HG02588 (cell line): ENCODE measurements around the gene SETDB1.

ENCODE experiments used
- ATAC-seq: cut with Tn5 transposase; IDR thresholded peaks from one replicate; pipeline ENCODE4 v1.9.1; 2021; ENCODE audit warnings: mild to moderate bottlenecking, moderate library complexity; ENCODE audit not compliant: unreplicated experiment

The SETDB1 gene

DNA sequence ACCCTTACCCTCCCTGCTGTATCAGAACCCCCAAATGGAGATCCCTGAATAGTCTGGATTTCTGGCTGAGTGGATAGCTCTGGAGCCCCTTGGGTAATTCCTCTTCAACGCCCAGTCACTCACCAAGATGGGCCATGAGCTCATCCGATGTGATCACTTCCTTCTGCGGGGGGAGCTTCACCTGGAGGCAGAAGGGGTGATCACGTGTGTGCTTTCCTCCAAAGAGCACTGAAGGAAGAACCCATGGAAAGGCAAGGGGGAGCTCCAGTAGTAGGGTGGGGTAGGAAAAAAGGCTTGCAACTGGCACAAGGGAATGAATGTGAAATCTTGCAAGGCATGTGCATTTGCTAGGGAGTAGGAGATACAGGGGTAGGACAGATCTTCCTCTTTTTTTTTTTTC lies 75.4 kb downstream of the SETDB1 start:
- no peak for ATAC-seq

- no peak for ATAC-seq
Observed at GRCh38 chr1:151002051-151002450, 75.9 kb downstream of the SETDB1 start.

DNA sequence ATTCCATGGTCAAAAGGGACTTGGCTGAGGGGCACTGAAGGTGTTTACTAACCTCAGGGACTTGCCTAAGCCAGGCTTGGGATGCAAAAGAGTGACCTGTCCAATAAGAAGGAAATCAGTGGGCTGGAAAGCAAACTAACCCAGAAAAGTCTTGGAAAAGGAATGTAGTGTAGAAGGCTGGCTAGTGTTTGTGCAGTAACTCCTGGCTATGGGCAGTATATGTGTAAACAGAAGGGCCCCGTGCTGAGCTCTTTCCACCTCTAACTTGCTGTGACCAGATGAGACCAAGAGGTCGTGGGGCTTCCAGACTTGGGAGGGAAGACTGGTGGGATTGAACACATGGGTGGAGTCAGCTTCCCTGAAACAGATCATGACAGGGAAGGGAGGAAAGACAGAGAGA lies 76.4 kb downstream of the SETDB1 start:
- no peak for ATAC-seq

- no peak for ATAC-seq
Observed at GRCh38 chr1:151003180-151003579, 77.0 kb downstream of the SETDB1 start.

- ATAC-seq, result no peak
Observed at GRCh38 chr1:151005729-151006319, 79.7 kb downstream of the SETDB1 start.

GRCh38 chr1:151006327-151007052 lies 80.3 kb downstream of the SETDB1 start, which contains the start of gene MINDY1:
TSS of gene MINDY1 (minus strand) at chr1:151006902. CDS start at chr1:151002617, 4,285 bp downstream.
- ATAC-seq, result no peak

DNA sequence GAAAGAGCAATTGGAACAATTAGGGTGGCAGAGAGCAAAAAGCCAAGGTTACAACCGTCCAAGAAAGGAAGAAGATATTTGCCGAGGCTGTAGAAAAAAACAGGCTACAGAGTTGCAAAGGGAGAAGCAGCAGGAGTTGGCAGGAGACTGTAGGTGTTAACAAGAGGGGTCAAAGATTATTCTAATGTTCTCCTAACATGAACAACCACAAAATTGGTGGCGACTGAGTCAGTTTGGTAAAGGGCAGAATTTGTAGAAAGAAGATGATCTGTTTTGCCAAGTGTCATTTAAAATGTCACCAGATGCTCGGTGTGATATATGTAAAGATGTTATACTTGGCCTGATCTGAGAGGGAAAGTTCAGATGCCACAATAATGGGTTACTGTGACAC lies 81.7 kb downstream of the SETDB1 start:
- no peak for ATAC-seq

- peak; percentile 75 for ATAC-seq
Observed at GRCh38 chr1:151008244-151009205, 82.4 kb downstream of the SETDB1 start, which contains the start of gene PRUNE1. TSS of gene PRUNE1 (plus strand) at chr1:151008449. CDS start at chr1:151008633, 184 bp downstream.

GRCh38 chr1:151009206-151009587 lies 83.0 kb downstream of the SETDB1 start:
- ATAC-seq, result no peak

DNA sequence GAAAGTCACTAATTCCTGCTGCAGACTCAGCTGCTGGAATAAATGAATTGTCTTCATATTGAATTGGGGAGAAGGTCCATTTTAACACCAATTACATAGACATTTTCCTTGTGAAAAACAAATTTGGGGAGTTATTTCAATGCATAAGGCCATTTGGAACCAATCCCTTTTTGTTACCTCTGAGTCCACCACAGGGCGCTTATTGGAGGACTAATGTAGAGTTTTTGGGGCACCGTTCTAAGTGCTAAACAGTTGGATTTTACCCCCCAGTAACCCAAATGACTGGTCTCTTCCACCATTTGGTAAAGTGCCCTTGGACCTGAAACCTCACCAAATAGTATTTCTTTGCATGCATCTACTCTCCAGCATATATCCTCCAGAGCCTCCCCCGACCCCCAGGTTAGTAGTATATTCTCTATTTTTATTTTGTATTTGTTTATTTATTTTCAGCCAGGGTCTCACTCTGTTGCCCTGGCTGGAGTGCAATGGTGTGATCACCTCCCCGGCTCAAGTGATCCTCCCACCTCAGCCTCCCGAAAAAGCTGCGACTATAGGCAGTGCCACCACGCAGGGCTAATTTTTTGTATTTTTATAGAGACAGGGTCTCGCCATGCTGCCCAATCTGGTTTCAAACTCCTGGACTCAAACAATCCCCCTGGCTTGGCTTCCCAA lies 83.6 kb downstream of the SETDB1 start:
- no peak for ATAC-seq

GRCh38 chr1:151010346-151010726 lies 84.2 kb downstream of the SETDB1 start:
- ATAC-seq, result no peak

- no peak for ATAC-seq
Observed at GRCh38 chr1:151011154-151011850, 85.1 kb downstream of the SETDB1 start.

- ATAC-seq, result no peak
Observed at GRCh38 chr1:151012684-151013471, 86.7 kb downstream of the SETDB1 start.

- no peak for ATAC-seq
Observed at GRCh38 chr1:151013518-151013917, 87.4 kb downstream of the SETDB1 start.
